ENCODE measurements around the gene OR2M7.
"Not testable (repeated sequence)": the region's sequence is repeated elsewhere in the genome, so short reads cannot be mapped to it uniquely, and the experiment has no call there.

OR2M7 gene

GRCh38 chr1:248348475-248348874 lies 24.1 kb upstream of the OR2M7 start, which contains the start of gene OR14C36:
OR14C36 (plus strand) TSS chr1:248348775; CDS start chr1:248348775, 0 bp downstream.
- no peaks in the 10 kb centered on the region for H3K36me3 ChIP-seq
- H3K27me3 ChIP-seq, result no peaks in the 10 kb centered on the region
- no peak for DNase-seq
- no peaks in the 10 kb centered on the region; the same call in 1 of the 2 replicates for H3K9me3 ChIP-seq
- no peaks in the 10 kb centered on the region for H3K4me1 ChIP-seq
- no peak for TF ChIP-seq CTCF (IDR thresholded peaks at IDR 0.05; ENCODE audit: low read depth, low read length)
- no peak within 1 kb of the TSS for H3K4me3 ChIP-seq (ENCODE audit: low read depth, low read length)

- H3K4me1 ChIP-seq, result no peaks in the 10 kb centered on the region
- no peaks in the 10 kb centered on the region for H3K36me3 ChIP-seq
- H3K9me3 ChIP-seq, result no peaks in the 10 kb centered on the region
- DNase-seq, result no peak
- no peak for TF ChIP-seq CTCF (IDR thresholded peaks at IDR 0.05; ENCODE audit: low read depth, low read length)
- no peak overlapping the region for H3K4me3 ChIP-seq (ENCODE audit: low read depth, low read length)
- no peaks in the 10 kb centered on the region for H3K27me3 ChIP-seq
Measured at GRCh38 chr1:248343451-248343850, 19.1 kb upstream of the OR2M7 start.

GRCh38 chr1:248316796-248317195 lies 7.6 kb downstream of the OR2M7 start:
- no peaks in the 10 kb centered on the region for H3K36me3 ChIP-seq
- TF ChIP-seq CTCF (IDR thresholded peaks at IDR 0.05; ENCODE audit: low read depth, low read length), result no peak
- DNase-seq, result no peak
- no peaks in the 10 kb centered on the region for H3K9me3 ChIP-seq
- no peaks in the 10 kb centered on the region for H3K27me3 ChIP-seq
- H3K4me3 ChIP-seq (ENCODE audit: low read depth, low read length), result no peak overlapping the region
- H3K4me1 ChIP-seq, result no peaks in the 10 kb centered on the region

GRCh38 chr1:248306740-248307139 lies 17.6 kb downstream of the OR2M7 start:
- not testable (repeated sequence) for H3K36me3 ChIP-seq; H3K4me3 ChIP-seq (ENCODE audit: low read depth, low read length); H3K4me1 ChIP-seq; DNase-seq; H3K9me3 ChIP-seq; H3K27me3 ChIP-seq

GRCh38 chr1:248306103-248306502 lies 18.3 kb downstream of the OR2M7 start:
- no peak overlapping the region for H3K4me3 ChIP-seq (ENCODE audit: low read depth, low read length)
- no peak for DNase-seq
- no peak for TF ChIP-seq CTCF (IDR thresholded peaks at IDR 0.05; ENCODE audit: low read depth, low read length)
- no peaks in the 10 kb centered on the region for H3K27me3 ChIP-seq
- H3K9me3 ChIP-seq, result no peaks in the 10 kb centered on the region
- no peaks in the 10 kb centered on the region for H3K4me1 ChIP-seq
- no peaks in the 10 kb centered on the region for H3K36me3 ChIP-seq

- H3K4me1 ChIP-seq; H3K4me3 ChIP-seq (ENCODE audit: low read depth, low read length); DNase-seq; H3K27me3 ChIP-seq; H3K9me3 ChIP-seq; H3K36me3 ChIP-seq: not testable (repeated sequence)
Measured at GRCh38 chr1:248305672-248306071, 18.7 kb downstream of the OR2M7 start.

- Histone ChIP-seq H3K36me3 (no peaks in the 10 kb centered on the region), H3K27me3 (no peaks in the 10 kb centered on the region), H3K4me3 (ENCODE audit: low read depth, low read length) (no peak within 1 kb of the TSS), H3K9me3 (no peaks in the 10 kb centered on the region), H3K4me1 (no peaks in the 10 kb centered on the region)
- TF ChIP-seq CTCF (IDR thresholded peaks at IDR 0.05; ENCODE audit: low read depth, low read length), result no peak
- no peak for DNase-seq
Measured at GRCh38 chr1:248303324-248303723, 21.0 kb downstream of the OR2M7 start, which contains the start of gene OR2T12. OR2T12 (minus strand) TSS chr1:248303424; CDS start chr1:248295578, 7,846 bp downstream.
